Fibroblast of the aortic adventitia (primary cell): ENCODE measurements around the gene MRGPRE. TPM values are rescaled to one million over a fixed set of nuclear protein-coding genes. Genes with fewer than 3 reads are reported as not detected.

ENCODE experiments used
- DNase-seq: peaks from one replicate; pipeline ENCODE4 v3.0.0-alpha.2; 2010; ENCODE audit warnings: low read depth
- H3K4me3 ChIP-seq: 2 replicates; pipeline ENCODE4 v1.5.1; 2011; ENCODE audit warnings: low read depth, mild to moderate bottlenecking, control low read depth, low read length, moderate library complexity
- CTCF ChIP-seq: IDR thresholded peaks from 2 replicates; pipeline ENCODE4 v1.5.1; 2011; ENCODE audit warnings: mild to moderate bottlenecking, low read length, control low read depth, inconsistent platforms; ENCODE audit not compliant: insufficient read depth
- total RNA-seq: library from RNA; depleted of rRNA; stranded (reverse); fragments of >200 nt; gene quantifications from 2 replicates; pipeline ENCODE4 v1.2.3, GENCODE V29; 2012; ENCODE audit warnings: low replicate concordance

MRGPRE gene
- total RNA-seq, 1 donor = not detected

DNA sequence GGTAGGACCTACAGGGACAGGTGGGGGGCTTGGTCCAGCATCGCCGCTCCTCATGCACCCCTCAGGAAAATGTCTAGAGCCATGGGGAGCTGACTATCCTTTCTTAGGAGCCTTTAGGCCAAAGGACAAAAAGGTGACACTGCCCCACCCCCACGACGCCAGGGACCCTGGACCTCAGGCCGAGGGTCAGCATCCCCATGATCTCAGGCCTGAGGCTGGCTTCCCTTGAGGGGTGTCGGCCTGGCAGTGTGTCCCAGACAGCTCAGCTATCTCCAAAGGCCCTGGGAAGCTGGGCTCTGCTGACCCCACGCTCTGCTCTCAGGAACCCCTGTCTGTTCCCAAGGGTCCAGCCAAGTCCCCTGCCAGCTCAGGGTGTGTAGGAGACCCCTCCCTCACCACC lies 29.9 kb downstream of the MRGPRE start:
- H3K4me3 ChIP-seq = no peak overlapping the region
- DNase-seq = no peak
- no peak for TF ChIP-seq CTCF

GRCh38 chr11:3201677-3202181 lies 30.5 kb downstream of the MRGPRE start:
- no peak for TF ChIP-seq CTCF
- no peak for DNase-seq
- H3K4me3 ChIP-seq = no peak overlapping the region

- no peak for TF ChIP-seq CTCF
- H3K4me3 ChIP-seq = no peak overlapping the region
- no peak for DNase-seq
Observed at GRCh38 chr11:3201112-3201581, 31.1 kb downstream of the MRGPRE start.

DNA sequence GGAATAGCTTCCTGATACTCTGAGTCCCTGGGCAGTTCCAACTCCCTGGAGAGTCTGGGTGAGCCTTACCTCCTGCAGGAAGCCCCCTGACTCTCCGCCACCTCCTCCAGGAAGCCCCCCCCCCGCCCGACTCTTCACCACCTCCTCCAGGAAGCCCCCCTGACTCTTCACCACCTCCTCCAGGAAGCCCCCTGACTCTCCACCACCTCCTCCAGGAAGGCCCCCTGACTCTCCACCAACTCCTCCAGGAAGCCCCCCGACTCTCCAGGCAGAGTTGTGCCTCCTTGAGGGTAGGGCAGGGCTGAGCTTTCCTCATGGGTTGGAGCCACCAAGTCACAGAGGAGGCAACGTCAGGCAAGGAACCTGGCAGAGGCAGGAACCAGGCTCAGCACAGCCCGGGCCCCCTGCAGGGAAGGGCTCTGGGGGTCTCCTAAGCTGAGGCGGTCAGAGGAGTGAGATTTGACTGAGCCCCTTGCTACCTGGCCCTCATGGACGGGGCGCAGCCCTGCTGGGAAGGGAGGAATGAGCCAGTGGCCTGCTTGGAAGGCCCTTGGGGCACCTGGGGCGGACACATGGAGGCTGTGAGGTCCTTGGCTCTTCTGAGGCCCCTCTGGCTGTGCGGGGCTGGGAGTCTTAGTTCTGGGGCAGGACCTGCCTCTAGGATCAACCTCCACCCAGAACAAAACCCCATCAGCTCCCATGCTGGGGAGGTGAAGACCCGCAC lies 31.7 kb downstream of the MRGPRE start:
- no peak overlapping the region for H3K4me3 ChIP-seq
- TF ChIP-seq CTCF = no peak
- DNase-seq = no peak

DNA sequence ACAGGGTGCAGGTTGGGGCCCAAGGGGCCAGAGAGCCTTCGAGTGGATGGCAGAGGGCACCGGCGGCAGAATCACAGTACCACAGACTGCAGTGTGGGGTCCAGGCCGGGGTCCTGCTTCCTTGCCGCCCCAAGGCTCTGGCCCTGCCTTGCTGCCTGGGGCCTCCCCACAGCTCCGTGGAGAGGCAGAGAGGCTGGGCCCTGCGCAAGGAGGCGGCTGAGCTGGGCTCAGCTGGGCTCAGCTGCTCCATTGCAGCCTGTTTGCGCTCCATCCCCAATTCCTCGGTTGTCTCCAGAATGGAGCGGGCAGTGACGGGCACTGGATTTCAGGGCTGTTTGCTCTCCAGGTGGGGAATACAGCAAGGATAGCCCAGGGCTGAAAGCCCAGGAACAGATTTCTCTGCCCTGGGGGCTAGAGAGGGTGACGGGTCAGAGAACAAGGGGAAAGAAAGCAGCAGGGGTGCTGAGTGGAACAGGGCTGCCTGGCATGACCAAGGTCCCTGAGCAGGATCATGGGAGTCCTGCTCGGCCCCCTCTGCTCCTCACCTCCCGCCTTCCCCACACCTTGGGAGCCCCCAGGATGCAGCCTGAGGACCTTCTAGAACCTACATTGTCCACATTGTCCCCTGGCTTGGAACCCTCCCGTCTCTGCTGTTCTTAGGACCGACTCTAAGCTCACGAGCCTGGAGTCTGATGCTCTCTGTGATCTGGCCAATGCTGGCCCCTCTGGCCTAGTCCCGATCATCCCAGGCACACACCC lies 32.5 kb downstream of the MRGPRE start:
- no peak for TF ChIP-seq CTCF
- DNase-seq = no peak
- H3K4me3 ChIP-seq = no peak overlapping the region

DNA sequence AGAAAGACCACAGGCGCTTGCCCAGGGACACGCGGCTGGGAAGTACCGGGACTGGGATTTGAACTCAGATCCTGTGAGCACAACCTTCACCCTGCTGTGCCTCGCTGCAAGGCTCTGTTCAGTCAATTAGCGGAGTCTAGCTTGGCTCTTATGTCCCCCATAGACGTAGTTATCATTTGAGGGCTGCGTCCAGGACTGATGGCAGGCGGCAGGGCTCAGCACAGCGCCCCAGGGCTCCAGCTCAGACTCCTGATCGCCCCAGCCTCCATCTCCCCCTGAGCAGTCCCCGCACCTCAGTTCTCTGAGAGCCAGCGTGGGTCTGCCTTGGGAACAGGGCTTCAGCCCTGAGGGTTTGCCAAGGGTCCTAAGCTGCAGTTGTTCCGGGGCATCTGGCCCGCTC lies 33.4 kb downstream of the MRGPRE start:
- no peak for TF ChIP-seq CTCF
- H3K4me3 ChIP-seq = no peak overlapping the region
- no peak for DNase-seq
